Small intestine (tissue), 7 donors: ENCODE results near the gene KMT2C. TPM values are rescaled to one million over a fixed set of nuclear protein-coding genes. Genes with fewer than 3 reads are reported as not detected.
"Not testable (repeated sequence)": the region's sequence is repeated elsewhere in the genome, so short reads cannot be mapped to it uniquely, and the experiment has no call there.

ENCODE experiments used
- DNase-seq, 2 donors: peaks; one replicate each; pipeline versions ENCODE4 v3.0.0 to v3.0.0-alpha.2; 2013
- FAIRE-seq: peaks from 2 replicates; lab custom pipeline; 2012; peaks lifted over from hg19 to GRCh38; lab: Jason Lieb, UNC
- H3K27ac ChIP-seq, 3 donors: one replicate each; pipeline ENCODE4 v1.5.1; 2013; ENCODE audit warnings: low read length in 2 of 3, mild to moderate bottlenecking in 2 of 3, control low read depth in 1 of 3, inconsistent platforms in 1 of 3, low read depth in 1 of 3, moderate library complexity in 1 of 3
- H3K27me3 ChIP-seq, 3 donors: one replicate each; pipeline ENCODE4 v1.6.1; 2013; ENCODE audit warnings: low read length in 3 of 3, inconsistent platforms in 1 of 3; ENCODE audit not compliant: control insufficient read depth in 3 of 3, insufficient read depth in 3 of 3
- H3K36me3 ChIP-seq, 3 donors: one replicate each; pipeline ENCODE4 v1.6.1; 2013; ENCODE audit warnings: low read length in 3 of 3, inconsistent platforms in 1 of 3, low read depth in 1 of 3, mild to moderate bottlenecking in 1 of 3, moderate library complexity in 1 of 3; ENCODE audit not compliant: control insufficient read depth in 3 of 3, insufficient read depth in 2 of 3
- H3K4me1 ChIP-seq, 3 donors: one replicate each; pipeline ENCODE4 v1.6.1; 2013; ENCODE audit warnings: low read length in 2 of 3, inconsistent platforms in 1 of 3, low read depth in 1 of 3, mild to moderate bottlenecking in 1 of 3, moderate library complexity in 1 of 3; ENCODE audit not compliant: control insufficient read depth in 3 of 3, insufficient read depth in 2 of 3
- H3K4me3 ChIP-seq, 3 donors: one replicate each; pipeline ENCODE4 v1.5.1; 2013; ENCODE audit warnings: low read length in 3 of 3, control low read depth in 1 of 3, inconsistent platforms in 1 of 3, low read depth in 1 of 3, mild to moderate bottlenecking in 1 of 3, moderate library complexity in 1 of 3
- H3K9me3 ChIP-seq, 2 donors: one replicate each; pipeline ENCODE4 v1.6.1; 2013; ENCODE audit warnings: low read depth in 1 of 2, low read length in 1 of 2; ENCODE audit not compliant: control insufficient read depth in 2 of 2, insufficient read depth in 1 of 2
- WGBS, 3 donors: extraction: QIAGEN DNeasy Blood & Tissue Kit; methylation state at CpG; one replicate each; pipeline ENCODE4 v1.1.7; 2013; 5-methylcytosine and 5-hydroxymethylcytosine counted together
- polyA plus RNA-seq, 4 donors: library from polyadenylated mRNA; stranded (reverse) in 3 of 4; unstranded in 1 of 4; fragments of 200-250 nt in 3 of 4; fragments of 120-200 nt in 1 of 4; gene quantifications; one replicate each; pipeline versions ENCODE4 v1.2.1 to v1.2.3, GENCODE V29; 2013
- donor health status: healthy with polysubstance abuse.
- donor health status: control.
- donor health status: control.
- donor health status: Bipolar disorder and iron deficiency.
- donor health status: healthy.

The KMT2C gene
- polyA plus RNA-seq, 4 donors: 5.7 to 34.8 (median 8.6) TPM

GRCh38 chr7:152406030-152406429 lies 29.8 kb downstream of the KMT2C start:
- 53 to 63% (median 62%) methylated on average over 2 of the region's 2 CpGs for WGBS, 3 donors
- not testable (repeated sequence) for H3K4me3 ChIP-seq, H3K27ac ChIP-seq, DNase-seq, H3K4me1 ChIP-seq, FAIRE-seq, H3K27me3 ChIP-seq
- H3K36me3 ChIP-seq: peaks cover 0 to 16% (median 0%) of the 10 kb centered on the region in 3 donors
- H3K9me3 ChIP-seq: peaks cover 0 to 14% of the 10 kb centered on the region in 2 donors

- no peak overlapping the region for H3K27ac ChIP-seq
- H3K27me3 ChIP-seq: no peaks in the 10 kb centered on the region
- H3K36me3 ChIP-seq: peaks cover 0 to 9% (median 0%) of the 10 kb centered on the region in 3 donors
- FAIRE-seq: no peak
- no peaks in the 10 kb centered on the region for H3K4me1 ChIP-seq
- DNase-seq: no peak
- peaks cover 0 to 14% of the 10 kb centered on the region in 2 donors for H3K9me3 ChIP-seq
- 36 to 51% (median 46%) methylated on average over 4 of the region's 4 CpGs for WGBS, 3 donors
- H3K4me3 ChIP-seq: no peak overlapping the region
Observed at GRCh38 chr7:152403726-152404125, 32.1 kb downstream of the KMT2C start.

GRCh38 chr7:152402384-152403250 lies 33.2 kb downstream of the KMT2C start:
- Histone ChIP-seq H3K4me3 (no peak overlapping the region), H3K27me3 (no peaks in the 10 kb centered on the region), H3K27ac (no peak overlapping the region), H3K4me1 (no peaks in the 10 kb centered on the region), H3K36me3 (peaks cover 0 to 9% (median 0%) of the 10 kb centered on the region in 3 donors), H3K9me3 (peaks cover 0 to 14% of the 10 kb centered on the region in 2 donors)
- DNase-seq (no peak), FAIRE-seq (peak; percentile 79)
- WGBS, 3 donors: 53 to 58% (median 54%) methylated on average over 5 of the region's 5 CpGs

GRCh38 chr7:152399344-152399743 lies 36.5 kb downstream of the KMT2C start:
- Histone ChIP-seq H3K27me3 (no peaks in the 10 kb centered on the region), H3K4me1 (no peaks in the 10 kb centered on the region), H3K9me3 (no peaks in the 10 kb centered on the region), H3K36me3 (no peaks in the 10 kb centered on the region), H3K27ac (no peak overlapping the region), H3K4me3 (no peak overlapping the region)
- no peak for FAIRE-seq
- DNase-seq: no peak

- Histone ChIP-seq H3K36me3 (no peaks in the 10 kb centered on the region), H3K4me1 (no peaks in the 10 kb centered on the region), H3K27me3 (no peaks in the 10 kb centered on the region), H3K27ac (no peak overlapping the region), H3K9me3 (no peaks in the 10 kb centered on the region), H3K4me3 (no peak overlapping the region)
- DNase-seq (no peak), FAIRE-seq (no peak)
- 81 to 89% (median 88%) methylated on average over 7 of the region's 7 CpGs for WGBS, 3 donors
Observed at GRCh38 chr7:152395112-152395511, 40.7 kb downstream of the KMT2C start.

- not testable (repeated sequence) for FAIRE-seq, H3K27me3 ChIP-seq, H3K4me1 ChIP-seq, H3K4me3 ChIP-seq, H3K9me3 ChIP-seq, H3K27ac ChIP-seq, H3K36me3 ChIP-seq, DNase-seq
- WGBS, 3 donors: 61 to 71% (median 66%) methylated on average over 3 of the region's 3 CpGs
Observed at GRCh38 chr7:152394214-152394613, 41.6 kb downstream of the KMT2C start.

GRCh38 chr7:152392254-152392653 lies 43.5 kb downstream of the KMT2C start:
- H3K4me1 ChIP-seq: no peaks in the 10 kb centered on the region
- no peaks in the 10 kb centered on the region for H3K27me3 ChIP-seq
- H3K4me3 ChIP-seq: no peak overlapping the region
- WGBS, 3 donors: 78 to 93% (median 87%) methylated on average over 1 of the region's 1 CpG
- H3K27ac ChIP-seq: no peak overlapping the region
- H3K36me3 ChIP-seq: no peaks in the 10 kb centered on the region
- DNase-seq (no peak), FAIRE-seq (no peak)
- no peaks in the 10 kb centered on the region for H3K9me3 ChIP-seq

- not testable (repeated sequence) for H3K27me3 ChIP-seq, H3K4me1 ChIP-seq, H3K9me3 ChIP-seq, DNase-seq, H3K36me3 ChIP-seq, H3K27ac ChIP-seq, H3K4me3 ChIP-seq
- FAIRE-seq: peak; percentile 55
- WGBS, 3 donors: 45 to 49% (median 48%) methylated on average over 4 of the region's 5 CpGs
Observed at GRCh38 chr7:152386136-152386764, 49.6 kb downstream of the KMT2C start.
